HEK293T (cell line): ENCODE results near the gene AKAP11.

Experiments used
- CTCF ChIA-PET: fragments of 350-600 bp; formaldehyde crosslinking; extraction: SDS; loops from one replicate; lab custom pipeline; 2021; ENCODE audit warnings: antibody characterized with exemption, inconsistent platforms; lab: Yijun Ruan, JAX
- POLR2A ChIA-PET: fragments of 350-600 bp; formaldehyde crosslinking; extraction: SDS; loops from one replicate; lab custom pipeline; 2020; ENCODE audit warnings: antibody characterized with exemption, inconsistent platforms; lab: Yijun Ruan, JAX
- DNase-seq: peaks from one replicate; pipeline ENCODE4 v3.0.0; 2012; ENCODE audit warnings: mixed read lengths; ENCODE audit errors: extremely low spot score
- ARNT ChIP-seq: fragments of 450-650 bp; IDR thresholded peaks from 2 replicates; pipeline ENCODE4 v1.6.1; 2017; ENCODE audit warnings: mild to moderate bottlenecking
- BHLHE40 ChIP-seq: fragments of 450-650 bp; IDR thresholded peaks from 2 replicates; pipeline ENCODE4 v1.6.1; 2016; ENCODE audit warnings: mild to moderate bottlenecking, moderate library complexity, borderline replicate concordance
- CTBP1 ChIP-seq: fragments of 450-650 bp; IDR thresholded peaks from 2 replicates; pipeline ENCODE4 v1.6.1; 2016; ENCODE audit warnings: borderline replicate concordance
- ELF4 ChIP-seq: fragments of 450-650 bp; IDR thresholded peaks from 2 replicates; pipeline ENCODE4 v1.6.1; 2017; ENCODE audit warnings: antibody characterized with exemption
- FOXA1 ChIP-seq: fragments of 450-650 bp; IDR thresholded peaks from 2 replicates; pipeline ENCODE4 v1.6.1; 2016; ENCODE audit warnings: mild to moderate bottlenecking
- FOXK2 ChIP-seq: fragments of 450-650 bp; IDR thresholded peaks from 2 replicates; pipeline ENCODE4 v1.6.1; 2016; ENCODE audit warnings: mild to moderate bottlenecking
- FOXM1 ChIP-seq: fragments of 450-650 bp; IDR thresholded peaks from 2 replicates; pipeline ENCODE4 v1.6.1; 2017; ENCODE audit warnings: mild to moderate bottlenecking, borderline replicate concordance
- HDGF ChIP-seq: fragments of 450-650 bp; IDR thresholded peaks from 2 replicates; pipeline ENCODE4 v1.6.1; 2017; ENCODE audit warnings: antibody characterized with exemption, borderline replicate concordance
- L3MBTL2 ChIP-seq: fragments of 450-650 bp; conservative IDR thresholded peaks from 2 replicates; pipeline ENCODE4 v1.6.1; 2016; ENCODE audit warnings: mild to moderate bottlenecking
- LEF1 ChIP-seq: fragments of 450-650 bp; IDR thresholded peaks from 2 replicates; pipeline ENCODE4 v1.6.1; 2017; ENCODE audit warnings: mild to moderate bottlenecking, borderline replicate concordance
- NFRKB ChIP-seq: fragments of 450-650 bp; IDR thresholded peaks from 2 replicates; pipeline ENCODE4 v1.6.1; 2016; ENCODE audit warnings: mild to moderate bottlenecking, moderate library complexity
- PKNOX1 ChIP-seq: fragments of 450-650 bp; IDR thresholded peaks from 2 replicates; pipeline ENCODE4 v1.6.1; 2016
- SP1 ChIP-seq: fragments of 450-650 bp; IDR thresholded peaks from 2 replicates; pipeline ENCODE4 v1.6.1; 2017
- SUZ12 ChIP-seq: fragments of 450-650 bp; IDR thresholded peaks from 2 replicates; pipeline ENCODE4 v1.6.1; 2016; ENCODE audit warnings: mild to moderate bottlenecking
- TARDBP ChIP-seq: fragments of 450-650 bp; IDR thresholded peaks from 2 replicates; pipeline ENCODE4 v1.6.1; 2016
- ZNF384 ChIP-seq: fragments of 450-650 bp; IDR thresholded peaks from 2 replicates; pipeline ENCODE4 v1.6.1; 2016

The AKAP11 gene

DNA sequence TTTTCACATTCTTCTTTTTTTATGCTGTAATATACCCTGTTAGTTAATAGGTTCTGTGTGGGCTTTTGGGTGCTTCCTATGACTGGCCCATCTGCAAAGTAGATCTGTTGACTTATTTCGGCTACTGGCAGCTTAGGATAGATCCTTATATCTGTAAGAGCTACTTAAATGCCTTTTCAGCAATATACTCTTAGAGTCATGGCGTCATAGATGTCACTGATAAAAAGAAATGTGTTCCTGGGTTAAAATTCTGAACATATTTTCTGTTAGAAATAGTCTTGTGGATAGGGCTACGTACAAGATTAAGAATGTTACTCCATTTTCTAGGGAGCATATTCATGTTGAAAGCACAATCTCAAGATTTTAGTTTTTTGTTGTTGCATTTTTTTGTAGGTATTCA lies 4.7 kb downstream of the AKAP11 start:
- no peak for DNase-seq
- no peak for TF ChIP-seq FOXM1
- TF ChIP-seq PKNOX1, result no peak
- no peak for TF ChIP-seq HDGF
- TF ChIP-seq SP1, result no peak
- no peak for TF ChIP-seq NFRKB
- TF ChIP-seq L3MBTL2, result no peak
- ChIA-PET CTCF (no interaction called here), POLR2A (no interaction called here)

- ChIA-PET POLR2A (no interaction called here), CTCF (no interaction called here)
- no peak for TF ChIP-seq SP1
- no peak for DNase-seq
Measured at GRCh38 chr13:42277618-42278276, 5.8 kb downstream of the AKAP11 start.

DNA sequence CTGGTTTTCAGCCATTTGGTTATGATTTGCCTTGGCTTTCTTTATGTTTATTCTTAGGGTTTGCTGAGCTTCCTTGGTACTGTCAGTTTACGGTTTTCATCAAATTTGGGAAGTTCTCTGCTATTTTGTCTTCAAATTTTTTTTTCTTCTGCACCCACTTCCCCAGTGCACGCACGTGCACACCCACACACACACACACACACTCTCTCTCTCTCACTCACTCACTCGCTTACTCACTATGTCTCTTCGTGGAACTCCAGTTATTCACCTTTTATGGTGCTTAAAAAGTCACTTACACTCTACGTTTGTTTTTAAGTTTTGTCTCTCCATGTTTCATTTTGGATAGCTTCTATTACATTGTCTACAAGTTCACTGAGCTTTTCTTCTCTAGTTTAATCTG lies 7.1 kb downstream of the AKAP11 start:
- TF ChIP-seq ELF4, result no peak
- TF ChIP-seq ARNT, result no peak
- no peak for TF ChIP-seq ZNF384
- TF ChIP-seq HDGF, result no peak
- POLR2A ChIA-PET, result no interaction called here
- DNase-seq, result no peak
- CTCF ChIA-PET, result no interaction called here

DNA sequence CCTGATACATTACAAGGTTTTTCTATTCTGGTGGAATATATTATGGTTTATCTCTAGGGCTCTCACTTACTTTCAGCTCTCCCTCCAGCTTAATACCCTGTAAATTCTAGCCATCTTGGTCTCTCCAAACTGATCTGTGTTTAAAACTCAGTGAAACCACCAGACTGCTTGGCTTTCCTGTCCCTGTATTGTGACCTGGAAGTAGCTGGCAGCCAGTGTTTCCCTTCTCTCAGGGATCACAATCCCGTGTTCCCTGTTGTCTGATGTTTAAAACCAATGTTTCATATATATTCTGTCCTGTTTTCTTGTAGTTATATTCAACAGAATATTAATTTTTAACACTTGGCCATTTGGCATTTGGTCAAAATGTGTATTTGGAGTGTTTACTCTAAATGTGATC lies 8.0 kb downstream of the AKAP11 start:
- ChIA-PET CTCF (no interaction called here), POLR2A (no interaction called here)
- TF ChIP-seq NFRKB, result no peak
- no peak for DNase-seq

DNA sequence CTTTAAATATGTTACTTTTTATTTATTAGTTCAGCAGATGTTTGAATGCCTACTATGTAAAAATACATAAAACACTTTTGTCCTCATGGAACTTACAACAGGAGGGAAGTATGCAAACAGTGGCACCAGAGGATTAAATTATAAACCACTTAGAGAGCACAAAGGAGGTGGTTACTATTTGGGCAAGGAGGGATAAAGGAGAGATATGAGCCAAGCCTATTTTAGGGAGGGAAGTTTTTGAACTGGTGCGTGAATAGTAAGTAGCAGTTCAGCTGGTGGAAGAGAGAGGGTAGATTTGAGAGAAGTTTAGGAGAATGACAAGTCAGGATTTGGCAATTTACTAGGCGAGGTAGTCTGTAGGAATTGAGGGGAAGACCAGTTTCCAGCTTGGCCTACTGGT lies 8.6 kb downstream of the AKAP11 start:
- ChIA-PET CTCF (no interaction called here), POLR2A (no interaction called here)
- no peak for DNase-seq
- TF ChIP-seq FOXA1, result no peak
- TF ChIP-seq L3MBTL2, result no peak
- TF ChIP-seq HDGF, result no peak
- no peak for TF ChIP-seq ARNT
- TF ChIP-seq CTBP1, result no peak
- TF ChIP-seq SUZ12, result no peak
- TF ChIP-seq ELF4, result no peak
- TF ChIP-seq PKNOX1, result no peak
- no peak for TF ChIP-seq FOXM1
- TF ChIP-seq SP1, result no peak
- no peak for TF ChIP-seq ZNF384
- no peak for TF ChIP-seq FOXK2
- TF ChIP-seq LEF1, result no peak
- no peak for TF ChIP-seq BHLHE40

GRCh38 chr13:42283574-42283973 lies 11.6 kb downstream of the AKAP11 start:
- CTCF ChIA-PET, result interaction anchor here (0.6 kb wide), 1 partner anchor 78 kb away, joined by 9 read pairs; no protein-coding TSS in a partner anchor
- TF ChIP-seq HDGF, result no peak
- no peak for TF ChIP-seq SUZ12
- TF ChIP-seq ZNF384, result no peak
- TF ChIP-seq LEF1, result no peak
- TF ChIP-seq TARDBP, result no peak
- TF ChIP-seq SP1, result no peak
- TF ChIP-seq FOXK2, result no peak
- TF ChIP-seq ARNT, result no peak
- no peak for TF ChIP-seq BHLHE40
- no peak for TF ChIP-seq ELF4
- no peak for TF ChIP-seq FOXA1
- TF ChIP-seq NFRKB, result no peak
- no peak for TF ChIP-seq L3MBTL2
- no peak for TF ChIP-seq CTBP1
- no peak for TF ChIP-seq PKNOX1
- POLR2A ChIA-PET, result no interaction called here
- no peak for DNase-seq

DNA sequence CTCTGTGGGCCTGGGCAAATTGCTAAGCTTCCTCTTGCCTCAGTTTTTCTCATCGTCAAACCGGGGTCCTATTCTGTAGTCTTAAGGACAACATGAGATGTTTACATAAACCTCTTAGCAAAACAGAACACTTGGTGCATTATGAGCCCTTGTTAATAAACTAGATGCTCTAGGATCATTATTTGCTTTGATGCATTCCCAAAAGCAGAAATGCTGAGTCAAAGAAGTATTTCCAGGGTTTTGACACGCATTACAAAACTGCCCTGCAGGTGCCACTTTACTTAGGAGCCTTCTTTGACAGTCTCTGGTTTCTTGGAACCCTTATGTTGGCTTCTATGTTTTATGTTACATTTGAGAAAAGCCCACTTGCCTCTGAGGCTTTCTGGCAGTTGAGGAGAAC lies 12.1 kb downstream of the AKAP11 start:
- CTCF ChIA-PET, result interaction anchor here (0.6 kb wide), 1 partner anchor 77 kb away, joined by 9 read pairs; no protein-coding TSS in a partner anchor
- POLR2A ChIA-PET, result no interaction called here
- DNase-seq, result no peak
- TF ChIP-seq BHLHE40 (no peak), ZNF384 (no peak), SUZ12 (no peak), SP1 (no peak), ELF4 (no peak), TARDBP (no peak), NFRKB (no peak), FOXA1 (no peak), LEF1 (no peak), CTBP1 (no peak), HDGF (no peak), FOXM1 (no peak)
